Upper lobe of right lung (tissue), 1 donor: ENCODE measurements around the gene FAAP100. TPM values are rescaled to one million over a fixed set of nuclear protein-coding genes. Genes with fewer than 3 reads are reported as not detected.
A peak's percentile ranks its signal among the peaks of the same experiment; 100 is the strongest.

ENCODE experiments used
- ATAC-seq: fragments of 200-7000 bp; cut with Tn5 transposase; one replicate; pipeline ENCODE4 v1.9.1; 2020; ENCODE audit warnings: mild to moderate bottlenecking, moderate library complexity
- DNase-seq: peaks from one replicate; pipeline ENCODE4 v3.0.0-alpha.2; 2020
- H3K27ac ChIP-seq: fragments of 200-600 bp; one replicate; pipeline ENCODE4 v1.8.0; 2022
- H3K27me3 ChIP-seq: fragments of 200-600 bp; one replicate; pipeline ENCODE4 v1.8.0; 2022; ENCODE audit warnings: mild to moderate bottlenecking
- H3K36me3 ChIP-seq: fragments of 200-600 bp; one replicate; pipeline ENCODE4 v1.8.0; 2022
- H3K4me1 ChIP-seq: fragments of 200-600 bp; one replicate; pipeline ENCODE4 v1.8.0; 2022
- H3K4me3 ChIP-seq: fragments of 200-600 bp; one replicate; pipeline ENCODE4 v1.8.0; 2022; ENCODE audit warnings: mild to moderate bottlenecking
- H3K9me3 ChIP-seq: fragments of 200-600 bp; one replicate; pipeline ENCODE4 v1.8.0; 2022
- intact Hi-C: fragments of 100-400 bp; cut with DNase I; formaldehyde crosslinking; loops from one replicate; pipeline ENCODE4 v1.11.0; 2022
- total RNA-seq: library from RNA; stranded (reverse); fragmentation: NEBNext Ultra II Directional; extraction: Animal tissue kit (Norgen Biotek cat#: 25700); gene quantifications from one replicate; pipeline ENCODE4 v1.2.1, GENCODE V29; 2021
- TF ChIP-seq, protein P1 (sequence below): fragments of 200-600 bp; IDR thresholded peaks from one replicate; pipeline ENCODE4 v1.8.0; 2022; ENCODE audit warnings: antibody characterized with exemption
- donor health status: DM: no; HTN: yes; CAD: no; lungs with severe emphysema.

Gene FAAP100
- total RNA-seq, 1 donor from 2014 or later, result 27.3 TPM

GRCh38 chr17:81538651-81539570 is 13.2 kb downstream of the FAAP100 start:
- ATAC-seq (no peak), DNase-seq (no peak)
- H3K27ac ChIP-seq, result no peak overlapping the region
- intact Hi-C loops, result no loop called here
- TF ChIP-seq, protein P1, sequence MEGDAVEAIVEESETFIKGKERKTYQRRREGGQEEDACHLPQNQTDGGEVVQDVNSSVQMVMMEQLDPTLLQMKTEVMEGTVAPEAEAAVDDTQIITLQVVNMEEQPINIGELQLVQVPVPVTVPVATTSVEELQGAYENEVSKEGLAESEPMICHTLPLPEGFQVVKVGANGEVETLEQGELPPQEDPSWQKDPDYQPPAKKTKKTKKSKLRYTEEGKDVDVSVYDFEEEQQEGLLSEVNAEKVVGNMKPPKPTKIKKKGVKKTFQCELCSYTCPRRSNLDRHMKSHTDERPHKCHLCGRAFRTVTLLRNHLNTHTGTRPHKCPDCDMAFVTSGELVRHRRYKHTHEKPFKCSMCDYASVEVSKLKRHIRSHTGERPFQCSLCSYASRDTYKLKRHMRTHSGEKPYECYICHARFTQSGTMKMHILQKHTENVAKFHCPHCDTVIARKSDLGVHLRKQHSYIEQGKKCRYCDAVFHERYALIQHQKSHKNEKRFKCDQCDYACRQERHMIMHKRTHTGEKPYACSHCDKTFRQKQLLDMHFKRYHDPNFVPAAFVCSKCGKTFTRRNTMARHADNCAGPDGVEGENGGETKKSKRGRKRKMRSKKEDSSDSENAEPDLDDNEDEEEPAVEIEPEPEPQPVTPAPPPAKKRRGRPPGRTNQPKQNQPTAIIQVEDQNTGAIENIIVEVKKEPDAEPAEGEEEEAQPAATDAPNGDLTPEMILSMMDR, result no peak
- no peak overlapping the region for H3K4me3 ChIP-seq
- H3K4me1 ChIP-seq, result peaks cover 10% of the 10 kb centered on the region
- peaks cover 16% of the 10 kb centered on the region for H3K27me3 ChIP-seq
- no peaks in the 10 kb centered on the region for H3K9me3 ChIP-seq
- peaks cover 31% of the 10 kb centered on the region for H3K36me3 ChIP-seq

GRCh38 chr17:81537856-81538555 is 14.1 kb downstream of the FAAP100 start:
- Histone ChIP-seq H3K4me1 (peaks cover 10% of the 10 kb centered on the region), H3K36me3 (peaks cover 22% of the 10 kb centered on the region), H3K4me3 (no peak overlapping the region), H3K27ac (no peak overlapping the region), H3K9me3 (no peaks in the 10 kb centered on the region), H3K27me3 (peaks cover 16% of the 10 kb centered on the region)
- intact Hi-C loops, result no loop called here
- TF ChIP-seq, protein P1, result no peak
- ATAC-seq (no peak), DNase-seq (no peak)

DNA sequence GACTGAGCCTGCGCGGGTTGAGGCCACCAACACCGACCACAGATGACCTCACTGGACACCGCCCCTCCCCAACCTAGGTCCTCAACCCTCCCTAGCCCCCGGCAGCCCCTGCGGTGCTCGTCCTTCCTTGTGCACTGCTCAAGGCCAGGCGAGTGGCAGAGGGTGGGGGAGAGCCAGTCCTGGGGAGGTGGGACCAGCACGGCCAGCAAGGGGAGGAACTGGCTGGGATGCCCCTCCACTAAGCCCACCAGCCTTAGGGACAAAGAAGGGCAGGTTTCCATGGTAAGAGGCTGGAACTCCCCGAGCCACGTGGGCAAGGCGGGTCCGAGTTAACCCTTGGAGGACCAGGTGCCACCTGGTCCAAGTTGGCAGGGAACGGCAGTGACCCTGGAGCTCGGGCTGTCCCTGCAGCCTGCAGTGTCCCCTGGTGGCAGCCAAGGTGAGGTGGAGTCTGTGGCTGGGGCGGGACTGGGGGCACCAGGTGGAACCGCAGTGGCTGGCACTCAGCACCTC is 14.8 kb downstream of the FAAP100 start:
- intact Hi-C loops, result no loop called here
- Histone ChIP-seq H3K36me3 (peaks cover 16% of the 10 kb centered on the region), H3K27me3 (peaks cover 16% of the 10 kb centered on the region), H3K4me1 (peaks cover 10% of the 10 kb centered on the region), H3K4me3 (no peak overlapping the region), H3K9me3 (no peaks in the 10 kb centered on the region), H3K27ac (no peak overlapping the region)
- ATAC-seq (peak; percentile 66), DNase-seq (no peak)
- TF ChIP-seq, protein P1, result peak; percentile 59

GRCh38 chr17:81536299-81537290 is 15.6 kb downstream of the FAAP100 start:
- no peak for DNase-seq
- peaks cover 10% of the 10 kb centered on the region for H3K4me1 ChIP-seq
- H3K36me3 ChIP-seq, result peaks cover 14% of the 10 kb centered on the region
- no peak overlapping the region for H3K4me3 ChIP-seq
- peak; percentile 2 for ATAC-seq
- TF ChIP-seq, protein P1, result no peak
- no peak overlapping the region for H3K27ac ChIP-seq
- intact Hi-C loops, result no loop called here
- H3K9me3 ChIP-seq, result no peaks in the 10 kb centered on the region
- peaks cover 16% of the 10 kb centered on the region for H3K27me3 ChIP-seq
